ENCODE results near the gene ZNF485.
"Not testable (repeated sequence)": the region's sequence is repeated elsewhere in the genome, so short reads cannot be mapped to it uniquely, and the experiment has no call there.

Gene ZNF485

DNA sequence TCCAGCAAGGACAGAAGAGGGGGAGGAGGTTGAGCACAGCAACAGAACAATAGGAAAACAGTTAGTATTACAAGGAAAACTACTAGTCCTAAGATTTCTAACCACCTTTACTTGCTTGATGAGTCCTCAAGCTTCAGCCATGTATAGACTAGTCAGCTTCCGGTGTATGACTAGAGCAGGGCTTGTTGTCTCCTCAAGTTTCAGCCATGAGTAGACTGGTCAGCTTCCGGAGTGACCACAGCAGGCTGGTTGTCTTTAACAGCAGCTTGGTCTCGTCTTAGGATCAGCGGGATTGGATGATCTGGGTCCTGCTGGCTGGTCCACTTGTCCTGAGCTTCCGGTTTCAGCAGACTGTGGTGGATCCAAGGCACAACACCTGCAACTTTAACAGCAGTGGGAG, 21.2 kb upstream of the ZNF485 start:
- H3K9ac ChIP-seq (ENCODE audit: low read depth, low read length), result no peak overlapping the region
- H2AFZ ChIP-seq (ENCODE audit: low read depth, low read length), result no peak overlapping the region
- no peaks in the 10 kb centered on the region for H3K79me2 ChIP-seq (ENCODE audit: insufficient read depth, low read length)

GRCh38 chr10:43585981-43586729, 20.1 kb upstream of the ZNF485 start:
- no peaks in the 10 kb centered on the region for H3K4me1 ChIP-seq (ENCODE audit: insufficient read depth, low read length)
- no peak for ATAC-seq (ENCODE audit: insufficient read depth, low read depth)
- no peak for TF ChIP-seq EZH2 (IDR thresholded peaks at IDR 0.05; ENCODE audit: borderline replicate concordance, low read depth, low read length, severe bottlenecking)
- TF ChIP-seq, protein P1, sequence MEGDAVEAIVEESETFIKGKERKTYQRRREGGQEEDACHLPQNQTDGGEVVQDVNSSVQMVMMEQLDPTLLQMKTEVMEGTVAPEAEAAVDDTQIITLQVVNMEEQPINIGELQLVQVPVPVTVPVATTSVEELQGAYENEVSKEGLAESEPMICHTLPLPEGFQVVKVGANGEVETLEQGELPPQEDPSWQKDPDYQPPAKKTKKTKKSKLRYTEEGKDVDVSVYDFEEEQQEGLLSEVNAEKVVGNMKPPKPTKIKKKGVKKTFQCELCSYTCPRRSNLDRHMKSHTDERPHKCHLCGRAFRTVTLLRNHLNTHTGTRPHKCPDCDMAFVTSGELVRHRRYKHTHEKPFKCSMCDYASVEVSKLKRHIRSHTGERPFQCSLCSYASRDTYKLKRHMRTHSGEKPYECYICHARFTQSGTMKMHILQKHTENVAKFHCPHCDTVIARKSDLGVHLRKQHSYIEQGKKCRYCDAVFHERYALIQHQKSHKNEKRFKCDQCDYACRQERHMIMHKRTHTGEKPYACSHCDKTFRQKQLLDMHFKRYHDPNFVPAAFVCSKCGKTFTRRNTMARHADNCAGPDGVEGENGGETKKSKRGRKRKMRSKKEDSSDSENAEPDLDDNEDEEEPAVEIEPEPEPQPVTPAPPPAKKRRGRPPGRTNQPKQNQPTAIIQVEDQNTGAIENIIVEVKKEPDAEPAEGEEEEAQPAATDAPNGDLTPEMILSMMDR (IDR thresholded peaks at IDR 0.05; ENCODE audit: borderline replicate concordance, extremely low read depth, low read length, poor library complexity, severe bottlenecking), result no peak
- no peaks in the 10 kb centered on the region for H3K36me3 ChIP-seq (ENCODE audit: insufficient read depth, low read length)
- no peak overlapping the region for H2AFZ ChIP-seq (ENCODE audit: low read depth, low read length)
- no peak overlapping the region for H3K27ac ChIP-seq (ENCODE audit: low read length)
- no peak overlapping the region for H3K4me3 ChIP-seq (ENCODE audit: low read depth in 1 of 2, low read length in 2 of 2)
- no peaks in the 10 kb centered on the region for H3K9me3 ChIP-seq (ENCODE audit: insufficient read depth, low read length, severe bottlenecking)
- no peak overlapping the region for H3K4me2 ChIP-seq (ENCODE audit: insufficient read depth, low read length)
- no peak overlapping the region for H3K9ac ChIP-seq (ENCODE audit: low read depth, low read length)
- no peak for DNase-seq
- no peaks in the 10 kb centered on the region for H3K27me3 ChIP-seq (ENCODE audit: insufficient read depth, low read length, poor library complexity)
- H3K79me2 ChIP-seq (ENCODE audit: insufficient read depth, low read length), result no peaks in the 10 kb centered on the region
- H4K20me1 ChIP-seq (ENCODE audit: insufficient read depth, low read length), result no peaks in the 10 kb centered on the region

More for the DNA sequence above, 21.2 kb upstream of the ZNF485 start:
- ATAC-seq (ENCODE audit: insufficient read depth, low read depth) (no peak), DNase-seq (no peak)
- no peaks in the 10 kb centered on the region for H3K36me3 ChIP-seq (ENCODE audit: insufficient read depth, low read length)
- no peak overlapping the region for H3K4me2 ChIP-seq (ENCODE audit: insufficient read depth, low read length)
- H3K4me1 ChIP-seq (ENCODE audit: insufficient read depth, low read length), result no peaks in the 10 kb centered on the region
- no peaks in the 10 kb centered on the region for H3K9me3 ChIP-seq (ENCODE audit: insufficient read depth, low read length, severe bottlenecking)
- H4K20me1 ChIP-seq (ENCODE audit: insufficient read depth, low read length), result no peaks in the 10 kb centered on the region
- H3K4me3 ChIP-seq (ENCODE audit: low read depth in 1 of 2, low read length in 2 of 2), result no peak overlapping the region
- H3K27ac ChIP-seq (ENCODE audit: low read length), result no peak overlapping the region
- no peaks in the 10 kb centered on the region for H3K27me3 ChIP-seq (ENCODE audit: insufficient read depth, low read length, poor library complexity)
- TF ChIP-seq EZH2 (IDR thresholded peaks at IDR 0.05; ENCODE audit: borderline replicate concordance, low read depth, low read length, severe bottlenecking), result no peak
- TF ChIP-seq, protein P1 (IDR thresholded peaks at IDR 0.05; ENCODE audit: borderline replicate concordance, extremely low read depth, low read length, poor library complexity, severe bottlenecking), result no peak

- not testable (repeated sequence) for H3K27me3 ChIP-seq (ENCODE audit: insufficient read depth, low read length, poor library complexity); DNase-seq; ATAC-seq (ENCODE audit: insufficient read depth, low read depth); H3K79me2 ChIP-seq (ENCODE audit: insufficient read depth, low read length); H3K27ac ChIP-seq (ENCODE audit: low read length); H3K9me3 ChIP-seq (ENCODE audit: insufficient read depth, low read length, severe bottlenecking); H3K4me1 ChIP-seq (ENCODE audit: insufficient read depth, low read length); H3K4me3 ChIP-seq (ENCODE audit: low read depth in 1 of 2, low read length in 2 of 2); H3K9ac ChIP-seq (ENCODE audit: low read depth, low read length); H3K4me2 ChIP-seq (ENCODE audit: insufficient read depth, low read length); H2AFZ ChIP-seq (ENCODE audit: low read depth, low read length); H4K20me1 ChIP-seq (ENCODE audit: insufficient read depth, low read length); H3K36me3 ChIP-seq (ENCODE audit: insufficient read depth, low read length)
Observed at GRCh38 chr10:43586730-43587115, 19.5 kb upstream of the ZNF485 start.

DNA sequence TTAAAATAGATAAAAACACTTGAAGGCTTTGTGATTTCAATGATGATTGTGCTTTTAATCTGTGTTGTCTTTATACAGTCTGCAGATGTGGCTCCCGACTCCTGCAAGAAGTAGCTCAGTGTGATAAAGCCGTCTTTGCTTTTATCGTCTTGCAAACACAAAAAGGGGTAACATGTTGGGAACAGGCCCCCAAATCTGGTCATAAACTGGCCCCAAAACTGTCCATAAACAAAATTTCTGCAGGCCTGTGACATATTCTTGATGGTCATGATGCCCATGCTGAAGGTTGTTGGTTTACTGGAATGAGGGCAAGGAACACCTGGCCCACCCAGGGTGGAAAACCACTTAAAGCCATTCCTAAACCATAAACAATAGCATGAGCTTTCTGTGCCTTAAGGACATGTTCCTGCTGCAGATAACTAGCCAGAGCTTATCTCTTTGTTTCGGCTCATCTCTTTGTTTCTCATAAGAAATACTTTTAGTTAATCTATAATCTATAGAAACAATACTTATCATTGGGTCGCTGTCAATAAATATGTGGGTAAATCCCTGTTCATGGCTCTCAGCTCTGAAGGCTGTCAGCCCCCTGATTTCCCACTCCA, 14.8 kb upstream of the ZNF485 start:
- no peak for ATAC-seq (ENCODE audit: insufficient read depth, low read depth)
- Histone ChIP-seq H3K4me3 (ENCODE audit: low read depth in 1 of 2, low read length in 2 of 2) (no peak overlapping the region), H3K36me3 (ENCODE audit: insufficient read depth, low read length) (no peaks in the 10 kb centered on the region), H3K9ac (ENCODE audit: low read depth, low read length) (no peak overlapping the region), H2AFZ (ENCODE audit: low read depth, low read length) (no peak overlapping the region), H4K20me1 (ENCODE audit: insufficient read depth, low read length) (no peaks in the 10 kb centered on the region), H3K4me1 (ENCODE audit: insufficient read depth, low read length) (peaks cover 20% of the 10 kb centered on the region), H3K27me3 (ENCODE audit: insufficient read depth, low read length, poor library complexity) (no peaks in the 10 kb centered on the region), H3K79me2 (ENCODE audit: insufficient read depth, low read length) (no peaks in the 10 kb centered on the region), H3K4me2 (ENCODE audit: insufficient read depth, low read length) (no peak overlapping the region), H3K9me3 (ENCODE audit: insufficient read depth, low read length, severe bottlenecking) (peaks cover 9% of the 10 kb centered on the region), H3K27ac (ENCODE audit: low read length) (no peak overlapping the region)
- no peak for TF ChIP-seq EZH2 (IDR thresholded peaks at IDR 0.05; ENCODE audit: borderline replicate concordance, low read depth, low read length, severe bottlenecking)
- TF ChIP-seq, protein P1 (IDR thresholded peaks at IDR 0.05; ENCODE audit: borderline replicate concordance, extremely low read depth, low read length, poor library complexity, severe bottlenecking), result no peak
- DNase-seq, result no peak

Data from DND-41 (cell line).